Stimulated activated CD4-positive, alpha-beta T cell treated with anti-CD3 and anti-CD28 coated beads, Interleukin-12 subunit alpha, Interleukin-12 subunit beta, amount 100 ng/mL, for 4 hours (primary cell): ENCODE results near the gene RYR1.
"Not testable (repeated sequence)": the region's sequence is repeated elsewhere in the genome, so short reads cannot be mapped to it uniquely, and the experiment has no call there.

Source experiments
- DNase-seq: peaks from one replicate; pipeline ENCODE4 v3.0.0-alpha.2; 2020

RYR1 gene

GRCh38 chr19:38517980-38518379, 84.5 kb downstream of the RYR1 start:
- not testable (repeated sequence) for DNase-seq

GRCh38 chr19:38519168-38519567, 85.7 kb downstream of the RYR1 start:
- DNase-seq: no peak

- DNase-seq: no peak
Measured at GRCh38 chr19:38519988-38520387, 86.5 kb downstream of the RYR1 start.

GRCh38 chr19:38522915-38523314, 89.4 kb downstream of the RYR1 start:
- DNase-seq: no peak

- no peak for DNase-seq
Measured at GRCh38 chr19:38523319-38523718, 89.8 kb downstream of the RYR1 start.

- no peak for DNase-seq
Measured at GRCh38 chr19:38524369-38524768, 90.9 kb downstream of the RYR1 start.

- no peak for DNase-seq
Measured at GRCh38 chr19:38524994-38525634, 91.6 kb downstream of the RYR1 start.

GRCh38 chr19:38526430-38526829, 92.9 kb downstream of the RYR1 start:
- no peak for DNase-seq

- DNase-seq: no peak
Measured at GRCh38 chr19:38527466-38528136, 94.1 kb downstream of the RYR1 start.

- no peak for DNase-seq
Measured at GRCh38 chr19:38528213-38528755, 94.8 kb downstream of the RYR1 start.

GRCh38 chr19:38528931-38529330, 95.4 kb downstream of the RYR1 start:
- no peak for DNase-seq

GRCh38 chr19:38531515-38531914, 98.0 kb downstream of the RYR1 start:
- no peak for DNase-seq

GRCh38 chr19:38532939-38533338, 99.4 kb downstream of the RYR1 start:
- DNase-seq: no peak

GRCh38 chr19:38534574-38534973, 101.1 kb downstream of the RYR1 start:
- DNase-seq: no peak

GRCh38 chr19:38535212-38535611, 101.7 kb downstream of the RYR1 start:
- DNase-seq: no peak

- DNase-seq: no peak
Measured at GRCh38 chr19:38537071-38537936, 103.8 kb downstream of the RYR1 start.

- DNase-seq: no peak
Measured at GRCh38 chr19:38538386-38538785, 104.9 kb downstream of the RYR1 start.

GRCh38 chr19:38538793-38539528, 105.5 kb downstream of the RYR1 start:
- DNase-seq: no peak

- no peak for DNase-seq
Measured at GRCh38 chr19:38539751-38540150, 106.3 kb downstream of the RYR1 start.

- no peak for DNase-seq
Measured at GRCh38 chr19:38542040-38542439, 108.5 kb downstream of the RYR1 start.

GRCh38 chr19:38543286-38543806, 109.9 kb downstream of the RYR1 start:
- DNase-seq: no peak

GRCh38 chr19:38543807-38544568, 110.5 kb downstream of the RYR1 start:
- no peak for DNase-seq
